DOHH2 (cell line): Measurements from ENCODE around the gene MVB12B.

ENCODE experiments used
- EZH2phosphoT487 ChIP-seq: fragments of 200-600 bp; sonication (generic); IDR thresholded peaks from 2 replicates; pipeline ENCODE4 v1.6.1; 2017; ENCODE audit warnings: borderline replicate concordance, mild to moderate bottlenecking, antibody characterized with exemption, low read length, moderate library complexity, mixed read lengths
- TF ChIP-seq, protein P1 (sequence below): fragments of 200-600 bp; sonication (generic); IDR thresholded peaks from one replicate; pipeline ENCODE4 v1.5.1; 2014; ENCODE audit warnings: antibody characterized with exemption, mild to moderate bottlenecking, low read depth, low read length; ENCODE audit not compliant: poor library complexity, severe bottlenecking

DNA sequence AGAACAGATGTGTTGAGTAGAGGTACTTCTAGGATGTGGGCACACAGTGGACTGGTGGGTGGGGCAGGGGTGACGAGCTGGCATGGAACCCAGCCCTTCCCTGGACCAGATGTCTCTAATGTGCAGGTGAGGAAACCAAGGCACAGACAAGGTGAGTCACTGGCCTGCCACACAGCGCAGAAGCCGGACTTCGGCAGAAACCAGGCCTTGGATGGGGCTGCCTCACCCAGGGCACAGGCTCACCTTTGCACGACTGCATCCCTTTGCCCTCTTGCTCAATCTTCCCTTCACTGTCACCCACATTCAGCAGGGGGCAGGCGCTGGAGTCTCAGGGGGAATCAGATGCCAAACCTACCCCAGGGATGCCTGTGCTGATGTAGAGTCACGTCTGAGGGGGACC, 221.7 kb downstream of the MVB12B start:
- TF ChIP-seq, protein P1, sequence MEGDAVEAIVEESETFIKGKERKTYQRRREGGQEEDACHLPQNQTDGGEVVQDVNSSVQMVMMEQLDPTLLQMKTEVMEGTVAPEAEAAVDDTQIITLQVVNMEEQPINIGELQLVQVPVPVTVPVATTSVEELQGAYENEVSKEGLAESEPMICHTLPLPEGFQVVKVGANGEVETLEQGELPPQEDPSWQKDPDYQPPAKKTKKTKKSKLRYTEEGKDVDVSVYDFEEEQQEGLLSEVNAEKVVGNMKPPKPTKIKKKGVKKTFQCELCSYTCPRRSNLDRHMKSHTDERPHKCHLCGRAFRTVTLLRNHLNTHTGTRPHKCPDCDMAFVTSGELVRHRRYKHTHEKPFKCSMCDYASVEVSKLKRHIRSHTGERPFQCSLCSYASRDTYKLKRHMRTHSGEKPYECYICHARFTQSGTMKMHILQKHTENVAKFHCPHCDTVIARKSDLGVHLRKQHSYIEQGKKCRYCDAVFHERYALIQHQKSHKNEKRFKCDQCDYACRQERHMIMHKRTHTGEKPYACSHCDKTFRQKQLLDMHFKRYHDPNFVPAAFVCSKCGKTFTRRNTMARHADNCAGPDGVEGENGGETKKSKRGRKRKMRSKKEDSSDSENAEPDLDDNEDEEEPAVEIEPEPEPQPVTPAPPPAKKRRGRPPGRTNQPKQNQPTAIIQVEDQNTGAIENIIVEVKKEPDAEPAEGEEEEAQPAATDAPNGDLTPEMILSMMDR: no peak
- TF ChIP-seq EZH2phosphoT487: no peak
